H1 (cell line): ENCODE measurements around the gene EPN3. TPM values are rescaled to one million over a fixed set of nuclear protein-coding genes. Genes with fewer than 3 reads are reported as not detected.

Experiments
- ASH2L ChIP-seq: fragments of 200-600, 300-600 bp; sonication (generic); IDR thresholded peaks from one replicate; pipeline ENCODE4 v1.7.1; 2017; ENCODE audit warnings: low read length
- BRCA1 ChIP-seq: IDR thresholded peaks from 2 replicates; pipeline ENCODE4 v1.6.1; 2012; ENCODE audit warnings: low read depth, low read length, improper control_type of control experiment
- CBX8 ChIP-seq: fragments of 300-800, 300-1000 bp; sonication (generic); IDR thresholded peaks from 2 replicates; pipeline ENCODE4 v1.7.1; 2016; ENCODE audit warnings: low read depth, low read length, borderline replicate concordance
- JUN ChIP-seq: IDR thresholded peaks from 2 replicates; pipeline ENCODE4 v1.6.1; 2011; ENCODE audit warnings: low read depth, mild to moderate bottlenecking, improper control_type of control experiment, low read length
- KDM5A ChIP-seq: fragments of 200-600 bp; IDR thresholded peaks from 2 replicates; pipeline ENCODE4 v1.7.1; 2012; ENCODE audit warnings: mild to moderate bottlenecking, low read length, inconsistent platforms, mixed read lengths
- NRF1 ChIP-seq: IDR thresholded peaks from 2 replicates; pipeline ENCODE4 v1.6.1; 2011; ENCODE audit warnings: mild to moderate bottlenecking, low read depth, low read length, improper control_type of control experiment
- POLR2AphosphoS5 ChIP-seq: IDR thresholded peaks from 2 replicates; pipeline ENCODE4 v1.6.1; 2011; ENCODE audit warnings: low read depth, low read length
- RAD21 ChIP-seq, 2 experiments: IDR thresholded peaks in 1 of 2; conservative IDR thresholded peaks in 1 of 2; 2 replicates each; pipeline ENCODE4 v1.6.1; 2011; ENCODE audit warnings: low read depth in 2 of 2, low read length in 2 of 2, improper control_type of control experiment in 1 of 2, inconsistent platforms in 1 of 2, mild to moderate bottlenecking in 1 of 2, moderate library complexity in 1 of 2
- SUZ12 ChIP-seq: fragments of 200-600 bp; sonication (generic); IDR thresholded peaks from 2 replicates; pipeline ENCODE4 v1.6.1; 2012; ENCODE audit warnings: mild to moderate bottlenecking, inconsistent platforms, low read length, moderate library complexity, mixed read lengths
- ZNF274 ChIP-seq: IDR thresholded peaks from 2 replicates; pipeline ENCODE4 v1.7.0; 2012; ENCODE audit warnings: low read length, borderline replicate concordance; ENCODE audit errors: extremely low read depth
- polyA plus RNA-seq, 7 experiments: library from polyadenylated mRNA; depleted of rRNA in 3 of 7; stranded (reverse) in 5 of 7; unstranded in 2 of 7; fragments of >200 nt in 5 of 7; fragments of 200-250 nt in 2 of 7; gene quantifications; 1 replicate in 5 of 7; 2 replicates in 1 of 7; 4 replicates in 1 of 7; pipeline versions ENCODE4 v1.2.1 to v1.2.3, GENCODE V29; 2011 to 2013; ENCODE audit warnings: missing spikeins in 2 of 7, mixed read lengths in 2 of 7
- total RNA-seq: library from RNA; stranded (reverse); fragmentation: NEBNext Ultra II Directional; extraction: Animal tissue kit (Norgen Biotek cat#: 25700); gene quantifications from 2 replicates; pipeline ENCODE4 v1.2.1, GENCODE V29; 2021
- TF ChIP-seq, protein P1 (sequence below): IDR thresholded peaks from 2 replicates; pipeline ENCODE4 v1.6.1; 2011; ENCODE audit warnings: low read depth, mild to moderate bottlenecking, low read length; ENCODE audit not compliant: insufficient read depth

Gene EPN3
- total and polyA plus RNA-seq, 2 of the 8 experiments (the other 6 are each of a cell fraction or from before 2014, with no cell fraction given) = 6.7 to 7.9 TPM

DNA sequence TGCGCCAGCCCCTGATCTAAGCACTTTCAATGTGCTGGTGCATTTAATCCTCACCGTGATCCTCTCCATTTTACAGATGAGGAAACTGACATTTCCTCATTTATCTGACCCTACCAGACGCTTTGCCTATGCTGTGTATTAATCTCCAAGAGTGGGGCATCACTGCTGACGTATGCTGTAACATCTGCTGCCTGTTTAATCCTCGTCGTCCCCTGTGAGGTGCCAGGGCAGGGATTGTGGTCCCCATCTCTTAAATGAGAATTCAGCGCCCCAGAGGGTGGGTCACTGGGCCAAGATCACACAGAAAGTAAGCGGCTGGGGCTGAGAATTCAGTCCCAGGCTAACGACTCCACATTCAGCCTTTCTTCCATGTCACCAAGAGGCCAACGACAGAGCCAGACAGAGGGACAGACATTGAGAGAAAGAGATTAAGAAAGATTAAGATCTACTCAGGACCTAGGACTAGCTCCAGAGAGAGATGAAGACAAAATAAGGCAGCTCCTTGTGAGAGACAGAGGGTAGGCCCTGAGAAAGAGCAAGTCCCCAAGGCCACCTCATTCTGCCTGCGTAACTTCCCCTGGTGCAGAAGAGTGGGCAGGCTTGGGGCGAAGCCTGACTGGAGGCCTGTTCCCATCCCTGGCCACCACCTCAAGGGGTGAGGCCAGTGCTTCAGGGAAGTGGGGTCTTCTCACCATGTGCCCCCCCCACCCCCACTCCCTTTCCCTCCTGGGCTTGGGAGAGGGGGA lies 41.5 kb downstream of the EPN3 start (continued):
- no peak for TF ChIP-seq ZNF274
- TF ChIP-seq POLR2AphosphoS5 = no peak
- TF ChIP-seq NRF1 = no peak
- TF ChIP-seq RAD21 (IDR thresholded peaks at IDR 0.05 in 1 of 2, conservative IDR thresholded peaks at IDR 0.05 in 1 of 2; ENCODE audit: low read depth in 2 of 2, low read length in 2 of 2) = no peak
- no peak for TF ChIP-seq KDM5A
- TF ChIP-seq JUN = no peak
- TF ChIP-seq ASH2L = no peak
- TF ChIP-seq SUZ12 = no peak
- no peak for TF ChIP-seq CBX8
- TF ChIP-seq, protein P1, sequence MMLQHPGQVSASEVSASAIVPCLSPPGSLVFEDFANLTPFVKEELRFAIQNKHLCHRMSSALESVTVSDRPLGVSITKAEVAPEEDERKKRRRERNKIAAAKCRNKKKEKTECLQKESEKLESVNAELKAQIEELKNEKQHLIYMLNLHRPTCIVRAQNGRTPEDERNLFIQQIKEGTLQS = no peak
- no peak for TF ChIP-seq BRCA1
- TF ChIP-seq, all 59 proteins: peak for 0
